Measurements from ENCODE around the gene PCOLCE2.

PCOLCE2 gene, protein sequence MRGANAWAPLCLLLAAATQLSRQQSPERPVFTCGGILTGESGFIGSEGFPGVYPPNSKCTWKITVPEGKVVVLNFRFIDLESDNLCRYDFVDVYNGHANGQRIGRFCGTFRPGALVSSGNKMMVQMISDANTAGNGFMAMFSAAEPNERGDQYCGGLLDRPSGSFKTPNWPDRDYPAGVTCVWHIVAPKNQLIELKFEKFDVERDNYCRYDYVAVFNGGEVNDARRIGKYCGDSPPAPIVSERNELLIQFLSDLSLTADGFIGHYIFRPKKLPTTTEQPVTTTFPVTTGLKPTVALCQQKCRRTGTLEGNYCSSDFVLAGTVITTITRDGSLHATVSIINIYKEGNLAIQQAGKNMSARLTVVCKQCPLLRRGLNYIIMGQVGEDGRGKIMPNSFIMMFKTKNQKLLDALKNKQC

DNA sequence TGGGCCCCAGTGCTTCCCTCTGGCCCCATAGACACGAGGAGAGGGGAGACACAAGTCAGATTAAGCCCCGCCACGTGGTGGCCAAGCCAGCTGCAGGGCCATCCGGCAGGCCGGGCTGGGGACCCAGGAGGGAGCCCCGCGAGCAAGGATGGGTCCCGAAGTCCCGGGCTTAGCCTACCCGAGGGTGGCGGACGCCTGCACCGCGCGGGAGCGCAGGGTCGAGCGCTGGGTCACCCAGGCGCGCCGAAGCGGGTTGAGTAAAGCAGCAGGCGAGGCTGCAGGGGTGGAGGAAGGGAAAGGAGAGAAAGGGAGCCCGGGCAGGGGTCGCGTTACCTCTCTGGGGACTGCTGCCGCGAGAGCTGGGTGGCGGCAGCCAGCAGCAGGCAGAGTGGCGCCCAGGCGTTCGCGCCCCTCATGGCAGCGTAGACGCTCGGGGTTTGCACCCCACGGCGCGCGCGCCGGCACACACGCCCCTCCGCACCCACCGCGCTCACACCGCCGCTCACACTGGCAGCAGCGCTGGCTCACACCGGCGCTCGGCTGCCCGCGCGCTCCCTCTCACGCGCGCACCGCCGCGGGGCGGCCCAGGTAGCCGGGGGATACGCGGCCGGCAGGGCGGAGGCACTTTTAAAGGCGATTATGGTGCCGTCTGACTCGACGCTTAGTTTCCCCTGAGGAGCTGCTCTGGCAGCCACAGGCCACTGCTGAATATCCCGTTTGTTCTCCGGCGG lies at the start of gene PCOLCE2:
Gene PCOLCE2 (minus strand): TSS at position 603 of the 731 bp plus-strand sequence. CDS start 187 bp downstream, at position 416.
- peak within 1 kb of the TSS; percentile 58 for H3K4me3 ChIP-seq (ENCODE audit: low read depth, low read length)
- in situ Hi-C loops (cut with HindIII; ENCODE audit: low sequenced_read_pairs) = no loop called here
- peak; percentile 25 for DNase-seq (ENCODE audit: low read depth, low spot score)
- TF ChIP-seq, protein P1, sequence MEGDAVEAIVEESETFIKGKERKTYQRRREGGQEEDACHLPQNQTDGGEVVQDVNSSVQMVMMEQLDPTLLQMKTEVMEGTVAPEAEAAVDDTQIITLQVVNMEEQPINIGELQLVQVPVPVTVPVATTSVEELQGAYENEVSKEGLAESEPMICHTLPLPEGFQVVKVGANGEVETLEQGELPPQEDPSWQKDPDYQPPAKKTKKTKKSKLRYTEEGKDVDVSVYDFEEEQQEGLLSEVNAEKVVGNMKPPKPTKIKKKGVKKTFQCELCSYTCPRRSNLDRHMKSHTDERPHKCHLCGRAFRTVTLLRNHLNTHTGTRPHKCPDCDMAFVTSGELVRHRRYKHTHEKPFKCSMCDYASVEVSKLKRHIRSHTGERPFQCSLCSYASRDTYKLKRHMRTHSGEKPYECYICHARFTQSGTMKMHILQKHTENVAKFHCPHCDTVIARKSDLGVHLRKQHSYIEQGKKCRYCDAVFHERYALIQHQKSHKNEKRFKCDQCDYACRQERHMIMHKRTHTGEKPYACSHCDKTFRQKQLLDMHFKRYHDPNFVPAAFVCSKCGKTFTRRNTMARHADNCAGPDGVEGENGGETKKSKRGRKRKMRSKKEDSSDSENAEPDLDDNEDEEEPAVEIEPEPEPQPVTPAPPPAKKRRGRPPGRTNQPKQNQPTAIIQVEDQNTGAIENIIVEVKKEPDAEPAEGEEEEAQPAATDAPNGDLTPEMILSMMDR (IDR thresholded peaks at IDR 0.05; ENCODE audit: low read depth, low read length) = no peak

DNA sequence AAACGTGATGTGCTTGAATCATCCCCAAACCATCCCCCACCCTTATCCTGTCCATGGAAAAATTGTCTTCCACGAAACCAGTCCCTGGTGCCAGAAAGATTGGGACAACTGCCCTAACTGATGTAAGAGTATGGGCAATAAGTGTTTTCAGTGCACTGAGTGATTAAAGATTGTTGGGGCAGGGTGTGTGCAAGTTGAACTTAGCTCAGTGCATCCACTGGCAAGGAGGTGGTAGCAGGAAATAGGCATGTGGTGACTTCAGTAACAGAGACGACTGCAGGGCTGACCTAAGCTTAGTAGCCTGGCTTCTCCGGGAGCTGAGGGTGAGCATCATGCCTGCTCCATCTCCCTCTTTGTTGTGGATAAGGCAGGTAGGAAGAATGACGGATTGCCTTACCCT lies 47.1 kb upstream of the PCOLCE2 start:
- DNase-seq (ENCODE audit: low read depth, low spot score) = no peak
- in situ Hi-C loops (cut with HindIII; ENCODE audit: low sequenced_read_pairs) = no loop called here
- TF ChIP-seq, protein P1 (IDR thresholded peaks at IDR 0.05; ENCODE audit: low read depth, low read length) = no peak
- no peak overlapping the region for H3K4me3 ChIP-seq (ENCODE audit: low read depth, low read length)

DNA sequence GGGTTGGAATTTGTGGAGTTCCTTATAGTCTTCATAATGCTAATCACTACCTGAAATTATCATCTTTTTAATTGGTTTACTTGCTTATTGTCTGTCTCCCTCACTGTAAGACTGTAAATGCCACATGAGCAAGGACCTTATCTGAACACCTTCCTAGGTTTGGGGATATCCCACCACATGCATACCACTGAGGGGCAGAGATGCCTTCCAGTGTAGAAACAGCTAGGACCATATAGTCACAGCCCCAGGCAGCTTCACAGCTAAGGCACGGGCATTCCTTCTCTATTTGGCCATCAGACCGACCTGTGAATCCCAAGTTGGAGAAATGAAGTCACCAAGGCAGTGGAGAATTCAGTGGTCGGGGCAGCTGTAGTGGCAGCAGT lies 46.0 kb upstream of the PCOLCE2 start:
- in situ Hi-C loops (cut with HindIII; ENCODE audit: low sequenced_read_pairs) = no loop called here
- no peak for DNase-seq (ENCODE audit: low read depth, low spot score)
- no peak overlapping the region for H3K4me3 ChIP-seq (ENCODE audit: low read depth, low read length)
- TF ChIP-seq, protein P1 (IDR thresholded peaks at IDR 0.05; ENCODE audit: low read depth, low read length) = no peak

DNA sequence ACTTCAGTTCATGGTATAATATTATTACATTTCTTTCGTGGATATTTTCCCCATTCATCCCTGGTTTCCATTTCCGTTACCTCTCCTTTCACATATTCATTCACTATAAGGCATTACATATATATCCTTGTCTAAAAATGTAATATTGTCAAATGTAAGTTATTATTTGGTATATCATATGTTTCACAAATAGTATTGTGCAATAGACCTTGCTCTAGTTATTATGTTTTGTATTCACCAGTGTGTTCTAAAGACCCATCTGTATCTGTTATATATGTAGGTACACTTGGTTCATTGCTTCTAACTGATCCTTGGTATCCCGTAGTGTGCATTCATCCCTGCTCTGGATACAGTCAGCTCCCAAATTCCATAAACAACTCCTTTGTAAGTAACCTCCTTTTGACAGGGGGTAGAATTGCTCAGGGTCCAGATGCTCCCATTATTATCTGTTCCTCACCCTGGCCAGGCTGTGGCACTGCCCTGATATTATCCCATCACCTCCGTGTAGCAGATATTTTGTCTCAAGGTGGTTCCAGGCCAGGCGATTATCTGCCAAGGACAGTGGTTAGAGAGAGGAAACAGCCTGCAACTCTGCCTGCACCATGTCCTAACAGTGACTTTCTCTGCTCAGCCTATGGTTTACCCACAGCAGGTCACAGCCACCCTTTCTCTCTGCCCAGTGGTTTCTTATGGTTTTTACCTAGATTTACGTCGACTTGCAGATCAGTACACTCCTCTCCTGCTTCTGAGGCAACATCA lies 45.4 kb upstream of the PCOLCE2 start:
- in situ Hi-C loops (cut with HindIII; ENCODE audit: low sequenced_read_pairs) = no loop called here
- TF ChIP-seq, protein P1 (IDR thresholded peaks at IDR 0.05; ENCODE audit: low read depth, low read length) = no peak

DNA sequence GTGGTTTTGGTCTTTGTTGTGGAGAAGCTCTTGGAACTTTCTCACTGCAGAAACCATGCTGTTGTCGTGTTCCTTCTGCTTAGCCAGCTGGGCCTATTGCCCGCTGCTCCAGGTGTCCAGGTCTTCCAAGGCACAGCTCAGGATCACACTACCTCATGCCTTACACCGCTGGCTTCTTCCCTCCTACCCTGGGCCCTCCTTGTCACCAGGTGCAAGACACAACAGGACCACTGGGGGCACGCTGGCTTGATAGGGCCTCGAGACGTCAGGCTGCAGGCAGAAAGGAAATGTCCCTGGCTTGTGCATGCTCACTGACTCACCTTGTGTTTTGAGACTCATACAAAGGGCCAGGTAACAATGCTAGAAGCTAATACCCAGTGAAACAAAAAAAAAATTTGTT lies 42.3 kb upstream of the PCOLCE2 start:
- no peak for DNase-seq (ENCODE audit: low read depth, low spot score)
- TF ChIP-seq, protein P1 (IDR thresholded peaks at IDR 0.05; ENCODE audit: low read depth, low read length) = peak; percentile 27
- H3K4me3 ChIP-seq (ENCODE audit: low read depth, low read length) = no peak overlapping the region
- in situ Hi-C loops (cut with HindIII; ENCODE audit: low sequenced_read_pairs) = no loop called here

More for the DNA sequence above, 45.4 kb upstream of the PCOLCE2 start:
- DNase-seq (ENCODE audit: low read depth, low spot score) = no peak
- H3K4me3 ChIP-seq (ENCODE audit: low read depth, low read length) = no peak overlapping the region

DNA sequence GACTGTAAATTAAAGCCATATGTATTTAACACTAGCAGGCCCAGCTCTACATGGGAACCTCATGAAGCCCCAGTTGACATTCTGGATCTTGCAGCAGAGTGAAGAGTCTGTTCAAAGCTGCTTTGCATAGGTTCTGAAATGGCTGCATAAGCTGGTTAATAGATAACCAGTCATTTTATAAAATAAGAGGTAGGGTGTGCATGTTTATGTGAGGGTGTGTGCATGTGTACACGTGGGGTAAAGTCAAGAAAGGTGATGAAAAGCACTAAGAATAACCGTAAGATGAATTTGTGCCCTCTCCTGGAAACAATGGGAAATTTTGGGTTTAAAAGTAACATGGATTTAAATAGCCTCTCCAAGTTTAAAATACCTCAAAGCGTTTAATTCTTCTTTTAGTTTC lies 41.6 kb upstream of the PCOLCE2 start:
- no peak overlapping the region for H3K4me3 ChIP-seq (ENCODE audit: low read depth, low read length)
- TF ChIP-seq, protein P1 (IDR thresholded peaks at IDR 0.05; ENCODE audit: low read depth, low read length) = no peak
- no peak for DNase-seq (ENCODE audit: low read depth, low spot score)
- in situ Hi-C loops (cut with HindIII; ENCODE audit: low sequenced_read_pairs) = no loop called here
